ENCODE data around the gene XKR7. TPM values are rescaled to one million over a fixed set of nuclear protein-coding genes. Genes with fewer than 3 reads are reported as not detected.

Gene XKR7
- total RNA-seq, 2 donors from 2014 or later: not detected

GRCh38 chr20:31962761-31963160 is 5.2 kb upstream of the XKR7 start:
- Histone ChIP-seq H3K4me1 (ENCODE audit: control insufficient read depth in 1 of 2, low read depth in 2 of 2) (no peaks in the 10 kb centered on the region), H3K27ac (no peak overlapping the region), H3K4me3 (no peak overlapping the region), H3K36me3 (no peaks in the 10 kb centered on the region), H3K9me3 (no peaks in the 10 kb centered on the region), H3K27me3 (replicated peaks; ENCODE audit: insufficient read depth) (no peaks in the 10 kb centered on the region)
- DNase-seq (ENCODE audit: low spot score): no peak
- no peak for TF ChIP-seq CTCF (IDR thresholded peaks at IDR 0.05)
- no peak for ATAC-seq (ENCODE audit: insufficient number of reproducible peaks, low FRiP score, low read depth)

- no peak for ATAC-seq (ENCODE audit: insufficient number of reproducible peaks, low FRiP score, low read depth)
- H3K9me3 ChIP-seq: no peaks in the 10 kb centered on the region
- H3K27ac ChIP-seq: no peak overlapping the region
- no peak for DNase-seq (ENCODE audit: low spot score)
- H3K4me3 ChIP-seq: no peak overlapping the region
- H3K27me3 ChIP-seq (replicated peaks; ENCODE audit: insufficient read depth): no peaks in the 10 kb centered on the region
- H3K36me3 ChIP-seq: no peaks in the 10 kb centered on the region
- no peaks in the 10 kb centered on the region for H3K4me1 ChIP-seq (ENCODE audit: control insufficient read depth in 1 of 2, low read depth in 2 of 2)
- TF ChIP-seq CTCF (IDR thresholded peaks at IDR 0.05): no peak
These were observed 4.1 kb upstream of the XKR7 start for GRCh38 chr20:31963889-31964288.

DNA sequence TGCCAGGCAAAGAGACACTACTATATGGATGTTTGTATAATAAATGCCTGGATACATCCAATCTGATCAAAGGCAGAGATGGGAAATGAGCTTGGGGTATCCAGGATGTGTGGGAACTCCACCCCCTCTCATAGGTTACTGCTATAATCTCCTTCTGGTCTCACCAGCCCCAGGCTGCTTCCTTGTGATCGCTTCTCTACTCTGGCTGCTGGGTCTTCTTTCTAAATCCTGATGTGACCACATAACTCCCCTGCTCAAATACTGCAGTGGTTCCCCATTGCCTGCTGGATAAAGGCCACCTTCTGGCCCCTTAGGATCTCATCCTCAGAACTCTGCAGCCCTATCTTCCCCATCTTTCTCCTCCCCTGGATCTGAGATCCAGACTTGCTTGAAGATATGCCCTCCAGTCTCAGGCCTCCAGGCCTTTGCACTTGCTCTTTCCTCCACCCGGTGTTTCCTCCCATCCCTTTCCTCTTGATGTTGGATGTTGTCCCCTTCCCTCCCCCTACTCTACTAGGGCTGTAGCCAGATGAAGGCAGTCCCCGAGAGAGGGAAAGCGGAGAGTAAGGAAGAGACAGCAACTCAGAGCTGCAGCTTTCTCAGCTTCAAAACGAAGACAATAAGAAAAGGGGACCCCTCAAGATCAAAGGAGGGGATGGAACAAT is 828 bp upstream of the XKR7 start:
- Histone ChIP-seq H3K27ac (no peak overlapping the region), H3K36me3 (no peaks in the 10 kb centered on the region), H3K9me3 (no peaks in the 10 kb centered on the region), H3K27me3 (replicated peaks; ENCODE audit: insufficient read depth) (no peaks in the 10 kb centered on the region), H3K4me3 (no peak overlapping the region), H3K4me1 (ENCODE audit: control insufficient read depth in 1 of 2, low read depth in 2 of 2) (no peaks in the 10 kb centered on the region)
- no peak for ATAC-seq (ENCODE audit: insufficient number of reproducible peaks, low FRiP score, low read depth)
- DNase-seq (ENCODE audit: low spot score): no peak
- no peak for TF ChIP-seq CTCF (IDR thresholded peaks at IDR 0.05)

DNA sequence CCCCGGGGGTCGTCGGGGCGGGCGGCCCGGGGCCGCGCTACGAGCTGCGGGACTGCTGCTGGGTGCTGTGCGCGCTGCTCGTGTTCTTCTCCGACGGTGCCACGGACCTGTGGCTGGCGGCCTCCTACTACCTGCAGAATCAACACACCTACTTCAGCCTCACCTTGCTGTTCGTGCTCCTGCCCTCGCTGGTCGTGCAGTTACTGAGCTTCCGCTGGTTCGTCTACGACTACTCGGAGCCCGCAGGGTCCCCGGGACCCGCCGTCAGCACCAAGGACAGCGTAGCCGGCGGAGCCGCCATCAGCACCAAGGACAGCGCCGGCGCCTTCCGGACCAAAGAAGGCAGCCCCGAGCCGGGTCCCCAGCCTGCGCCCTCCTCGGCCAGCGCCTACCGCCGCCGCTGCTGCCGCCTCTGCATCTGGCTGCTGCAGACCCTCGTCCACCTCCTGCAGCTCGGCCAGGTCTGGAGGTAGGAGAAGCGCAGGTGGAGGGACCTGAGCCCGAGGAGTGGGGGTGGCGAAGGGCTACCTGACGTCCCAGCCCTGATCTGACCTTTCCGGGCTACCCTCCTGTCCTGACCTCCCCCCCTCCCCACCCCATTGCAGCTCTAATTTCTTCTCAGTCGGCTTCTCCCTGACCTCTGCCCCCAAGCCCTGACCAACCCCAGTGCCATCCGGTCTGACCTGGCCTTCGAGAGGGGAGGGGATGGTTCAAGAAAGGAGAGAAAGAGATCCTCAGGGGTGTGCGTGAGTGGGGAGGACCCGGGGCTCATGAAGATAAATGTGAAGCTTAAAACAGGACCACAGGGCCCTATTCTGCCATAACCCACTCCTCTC is 558 bp downstream of the XKR7 start:
- H3K4me3 ChIP-seq: no peak overlapping the region
- H3K9me3 ChIP-seq: no peaks in the 10 kb centered on the region
- H3K36me3 ChIP-seq: no peaks in the 10 kb centered on the region
- H3K27me3 ChIP-seq (replicated peaks; ENCODE audit: insufficient read depth): no peaks in the 10 kb centered on the region
- TF ChIP-seq CTCF (IDR thresholded peaks at IDR 0.05): no peak
- no peaks in the 10 kb centered on the region for H3K4me1 ChIP-seq (ENCODE audit: control insufficient read depth in 1 of 2, low read depth in 2 of 2)
- no peak overlapping the region for H3K27ac ChIP-seq
- DNase-seq (ENCODE audit: low spot score): no peak
- ATAC-seq (ENCODE audit: insufficient number of reproducible peaks, low FRiP score, low read depth): no peak

DNA sequence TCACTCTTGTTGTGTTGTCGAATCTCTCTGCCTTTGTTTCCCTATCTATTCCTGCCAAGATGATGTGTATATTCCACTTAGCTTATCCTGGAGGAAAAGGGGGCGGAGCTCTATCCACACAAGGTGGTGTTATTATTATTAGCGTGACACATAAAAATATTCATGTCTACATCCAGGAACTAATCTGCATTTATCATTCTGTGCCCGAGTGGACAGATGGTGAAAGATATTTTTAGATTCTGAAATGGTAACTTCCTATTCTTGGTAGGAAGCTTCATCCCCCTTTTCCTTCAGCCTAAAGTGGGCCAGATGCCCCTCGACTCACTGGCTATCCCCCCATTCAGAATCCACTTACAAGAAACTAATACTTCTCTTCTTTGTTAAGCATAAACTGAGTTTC is 2.0 kb downstream of the XKR7 start:
- Histone ChIP-seq H3K36me3 (no peaks in the 10 kb centered on the region), H3K27me3 (replicated peaks; ENCODE audit: insufficient read depth) (no peaks in the 10 kb centered on the region), H3K4me1 (ENCODE audit: control insufficient read depth in 1 of 2, low read depth in 2 of 2) (no peaks in the 10 kb centered on the region), H3K9me3 (no peaks in the 10 kb centered on the region), H3K27ac (no peak overlapping the region), H3K4me3 (no peak overlapping the region)
- DNase-seq (ENCODE audit: low spot score) (no peak), ATAC-seq (ENCODE audit: insufficient number of reproducible peaks, low FRiP score, low read depth) (no peak)
- no peak for TF ChIP-seq CTCF (IDR thresholded peaks at IDR 0.05)

Data from thoracic aorta (tissue), 2 donors.